ENCODE results near the gene TBX3.
"Not testable (repeated sequence)": the region's sequence is repeated elsewhere in the genome, so short reads cannot be mapped to it uniquely, and the experiment has no call there.

Gene TBX3

DNA sequence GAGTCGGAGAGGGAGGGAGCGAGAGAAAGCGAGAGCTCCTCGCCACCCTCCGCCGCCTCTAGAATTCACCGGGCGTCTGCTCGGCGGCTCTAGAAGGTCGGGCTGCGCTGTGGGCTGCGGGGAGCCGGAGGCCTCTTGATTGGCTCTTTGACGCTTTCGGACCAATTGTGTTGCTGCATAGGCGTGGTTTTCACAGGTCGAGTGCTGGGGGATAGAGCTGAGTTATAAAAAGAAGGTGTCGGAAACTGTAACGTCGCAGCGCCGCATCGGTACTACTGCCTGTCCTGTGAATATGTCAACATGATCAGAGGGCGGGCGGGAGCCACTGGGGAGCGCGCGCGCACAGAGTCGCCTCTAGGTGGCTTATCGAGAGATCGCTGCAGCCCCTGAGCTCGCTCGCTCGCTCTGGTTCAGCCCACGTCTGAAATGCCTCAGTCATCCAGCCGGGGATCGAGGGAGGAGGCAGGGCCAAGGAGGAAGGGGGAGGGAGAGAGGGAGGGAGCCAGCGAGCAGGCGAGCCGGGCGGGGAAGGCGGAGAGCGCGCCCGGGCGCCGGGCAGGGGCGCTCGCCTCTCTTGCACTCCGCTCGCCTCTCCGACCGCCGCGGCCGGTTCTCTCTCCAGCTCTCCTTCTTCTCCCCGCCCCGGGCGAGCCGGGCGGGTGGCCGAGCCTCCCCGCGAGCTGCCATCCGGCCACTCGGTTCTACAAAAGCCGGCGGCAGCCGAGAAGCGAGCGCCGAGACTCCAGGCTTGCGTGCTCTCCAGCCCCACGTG lies at the start of gene TBX3:
Gene TBX3 (minus strand): TSS at position 78 of the 772 bp plus-strand sequence. CDS start 975 bp downstream, outside the sequence.
- DNase-seq, result peak; percentile 77

- no peak for DNase-seq
These were observed 48.6 kb upstream of the TBX3 start for GRCh38 chr12:114732426-114733030.

- no peak for DNase-seq
These were observed 45.8 kb upstream of the TBX3 start for GRCh38 chr12:114729731-114730130.

- no peak for DNase-seq
These were observed 42.2 kb upstream of the TBX3 start for GRCh38 chr12:114726092-114726710.

GRCh38 chr12:114722176-114722575 lies 38.2 kb upstream of the TBX3 start:
- DNase-seq, result not testable (repeated sequence)

DNA sequence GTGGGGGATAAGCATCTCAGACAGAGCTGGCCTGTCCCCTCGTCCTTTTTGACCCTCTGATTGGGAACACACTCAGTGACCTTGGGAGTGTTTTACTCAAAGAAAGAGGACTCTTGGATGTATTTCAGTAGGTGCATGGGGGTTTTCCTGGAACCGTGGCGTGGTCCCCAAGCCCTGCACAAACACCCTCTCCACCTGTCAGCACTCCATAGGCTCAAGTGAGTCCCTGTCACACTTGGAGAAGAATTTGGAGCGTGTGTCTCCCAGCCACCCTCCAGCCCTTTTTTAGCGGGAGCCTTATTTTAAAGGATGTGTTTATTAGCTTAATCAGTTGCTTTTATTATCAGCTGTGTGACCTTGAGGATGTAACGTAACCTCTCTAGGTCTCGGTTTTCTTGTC lies 37.3 kb upstream of the TBX3 start:
- DNase-seq, result no peak

GRCh38 chr12:114713466-114714215 lies 29.7 kb upstream of the TBX3 start:
- no peak for DNase-seq

GRCh38 chr12:114711689-114712152 lies 27.7 kb upstream of the TBX3 start:
- no peak for DNase-seq

- DNase-seq, result no peak
These were observed 26.2 kb upstream of the TBX3 start for GRCh38 chr12:114710151-114710550.

DNA sequence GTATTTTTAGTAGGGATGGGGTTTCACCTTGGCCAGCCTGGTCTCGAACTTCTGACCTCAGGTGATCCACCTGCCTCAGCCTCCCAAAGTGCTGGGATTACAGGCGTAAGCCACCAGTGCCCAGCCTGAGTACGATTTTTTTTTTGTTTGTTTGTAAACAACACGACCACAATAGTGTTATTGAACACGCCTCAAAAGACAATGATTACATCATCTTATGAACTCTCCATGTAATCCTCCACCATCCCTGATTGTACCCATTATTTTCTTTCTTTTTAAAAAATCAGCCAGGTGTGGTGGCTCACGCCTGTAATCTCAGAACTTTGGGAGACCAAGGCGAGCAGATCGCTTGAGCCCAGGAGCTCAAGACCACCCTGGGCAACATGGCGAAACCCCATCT lies 25.1 kb upstream of the TBX3 start:
- DNase-seq, result no peak

DNA sequence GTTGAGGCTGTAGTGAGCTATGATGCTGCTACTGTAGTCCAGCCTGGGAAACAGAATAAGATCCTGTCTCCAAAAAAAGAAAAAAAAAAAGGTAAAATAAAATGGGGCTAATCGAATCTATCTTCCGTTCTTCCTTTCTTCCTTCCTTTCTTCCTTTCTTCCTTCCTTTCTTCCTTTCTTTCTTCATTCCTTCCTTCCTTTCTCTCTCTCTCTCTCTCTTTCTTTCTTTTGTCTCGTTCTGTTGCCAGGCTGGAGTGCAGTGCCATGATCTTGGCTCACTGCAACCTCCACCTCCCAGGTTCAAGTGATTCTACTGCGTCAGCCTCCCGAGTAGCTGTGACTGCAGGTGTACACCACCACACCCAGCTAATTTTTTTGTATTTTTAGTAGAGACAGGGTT lies 24.6 kb upstream of the TBX3 start:
- DNase-seq, result not testable (repeated sequence)

GRCh38 chr12:114704096-114704495 lies 20.1 kb upstream of the TBX3 start:
- DNase-seq, result no peak

GRCh38 chr12:114703060-114703493 lies 19.1 kb upstream of the TBX3 start:
- DNase-seq, result no peak

DNA sequence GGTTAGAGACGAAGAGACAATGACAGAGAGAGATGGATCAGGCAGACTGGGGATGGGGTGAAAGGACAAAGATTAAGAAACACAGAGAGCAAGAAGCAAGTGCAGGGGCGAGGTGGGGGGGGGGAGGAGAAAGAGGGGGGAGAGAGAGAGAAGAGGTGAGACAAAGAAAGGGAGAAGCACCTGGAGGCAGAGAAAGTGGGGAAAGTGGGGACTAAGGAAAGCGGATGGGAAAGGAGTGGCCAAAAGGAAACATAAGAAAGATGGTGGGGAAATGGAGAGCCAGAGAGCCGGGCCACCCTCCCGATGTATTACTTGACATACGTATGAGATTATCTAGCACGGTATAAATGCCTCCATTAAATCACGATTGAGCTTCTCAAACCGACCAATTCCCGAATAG lies 18.5 kb upstream of the TBX3 start:
- DNase-seq, result no peak

DNA sequence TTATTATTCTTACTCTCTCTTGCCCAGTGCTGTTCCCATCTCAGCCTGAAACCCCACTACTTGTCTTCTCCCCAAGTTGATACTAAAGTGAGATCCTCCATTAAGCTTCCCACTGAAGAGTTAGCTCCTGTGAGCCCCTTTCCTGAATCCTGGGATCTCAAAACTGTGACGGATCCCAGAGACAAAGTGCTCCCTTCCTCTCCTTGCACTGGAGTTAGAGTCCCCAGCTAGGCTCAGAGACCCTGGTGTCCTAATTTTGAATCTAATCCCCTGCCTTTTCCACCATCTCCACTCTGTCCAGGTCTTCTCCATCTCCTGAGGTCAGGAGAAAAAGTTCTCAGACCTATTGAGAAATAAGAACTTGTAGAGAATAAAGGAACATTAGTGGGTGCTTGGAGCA lies 17.6 kb upstream of the TBX3 start:
- no peak for DNase-seq

DNA sequence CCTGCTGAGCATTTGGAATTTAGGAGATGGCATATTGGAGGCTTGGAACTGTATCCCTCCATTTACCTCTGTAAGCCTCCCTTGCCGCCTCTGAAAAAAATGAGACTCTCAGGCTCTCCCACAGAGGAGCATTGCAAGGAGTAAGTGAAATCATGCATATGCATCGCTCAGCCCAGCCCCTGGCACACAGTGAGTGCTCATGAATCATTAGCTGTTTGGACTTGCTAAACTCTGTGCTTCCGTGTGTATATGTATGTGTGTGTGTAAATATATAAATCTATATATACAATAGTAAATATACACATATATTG lies 17.1 kb upstream of the TBX3 start:
- DNase-seq, result no peak

- no peak for DNase-seq
These were observed 16.6 kb upstream of the TBX3 start for GRCh38 chr12:114700392-114701103.

DNA sequence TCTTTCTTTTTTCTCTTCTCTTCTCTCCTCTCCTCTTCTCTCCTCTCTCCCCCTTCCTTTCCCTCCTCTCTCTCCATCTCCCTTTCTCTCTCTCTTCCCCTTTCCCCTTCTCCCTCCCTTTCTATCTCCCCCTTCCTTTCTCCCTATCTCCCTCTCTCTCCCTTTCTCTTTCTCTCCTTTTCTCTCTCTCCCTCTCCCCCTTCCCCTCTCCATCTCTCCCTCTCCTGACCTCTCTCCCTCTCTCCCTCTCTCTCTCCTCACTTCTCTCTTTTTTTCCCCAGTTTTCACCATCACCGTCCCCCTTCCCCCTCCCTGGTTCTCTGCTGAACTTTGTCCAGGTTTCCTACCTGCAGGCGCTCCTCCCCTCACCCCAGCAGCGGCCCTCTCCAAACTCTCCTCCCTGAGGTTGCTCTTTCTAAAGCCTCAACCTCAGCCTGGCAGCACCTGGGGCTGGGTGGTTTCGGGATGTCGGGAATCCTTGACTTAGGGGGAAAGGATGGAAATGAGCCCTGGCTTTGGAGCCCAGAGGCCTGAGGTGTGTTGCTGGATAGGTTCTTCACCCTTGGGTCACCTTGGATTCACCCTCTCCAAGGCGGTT lies 14.7 kb upstream of the TBX3 start:
- DNase-seq, result no peak

DNA sequence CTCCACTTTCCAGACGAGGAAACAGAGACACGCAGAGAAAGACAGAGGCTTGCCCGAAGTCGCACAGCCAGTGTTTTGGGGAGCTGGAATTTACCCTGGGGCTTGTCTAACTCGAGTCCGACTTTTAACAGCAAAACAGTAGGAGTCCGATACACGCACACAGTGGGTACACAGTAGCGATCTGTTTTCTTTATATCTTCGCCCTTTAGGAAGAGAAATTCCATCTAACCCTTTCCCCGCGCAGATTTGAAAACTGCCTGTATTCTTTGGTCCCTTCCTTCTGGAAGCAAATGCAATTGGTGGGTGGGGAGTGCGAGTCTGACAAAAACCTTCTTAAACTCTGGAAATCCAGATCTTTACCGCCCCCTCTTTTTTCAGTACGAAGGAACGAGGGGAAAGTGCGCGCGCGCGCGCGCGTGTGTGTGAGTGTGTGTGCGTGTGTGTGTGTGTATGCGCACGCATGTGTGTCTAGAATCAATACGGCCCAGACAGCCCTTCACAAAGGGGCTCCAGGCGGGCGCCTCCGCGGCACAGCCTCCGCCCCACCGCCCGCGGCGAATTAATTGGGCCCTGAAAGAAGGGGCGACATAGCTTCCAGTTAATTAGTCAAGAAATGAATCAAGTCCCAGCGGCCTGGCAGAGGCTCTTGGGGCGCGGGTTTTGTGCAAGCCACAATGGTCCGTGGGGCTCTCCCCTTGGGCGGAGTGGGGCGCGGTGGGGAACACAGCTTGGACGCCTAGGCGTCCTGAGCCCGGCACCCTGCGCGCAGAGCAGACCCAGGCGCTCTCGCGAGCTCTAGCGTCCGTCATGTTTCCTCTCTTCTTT lies 14.0 kb upstream of the TBX3 start:
- DNase-seq, result no peak

DNA sequence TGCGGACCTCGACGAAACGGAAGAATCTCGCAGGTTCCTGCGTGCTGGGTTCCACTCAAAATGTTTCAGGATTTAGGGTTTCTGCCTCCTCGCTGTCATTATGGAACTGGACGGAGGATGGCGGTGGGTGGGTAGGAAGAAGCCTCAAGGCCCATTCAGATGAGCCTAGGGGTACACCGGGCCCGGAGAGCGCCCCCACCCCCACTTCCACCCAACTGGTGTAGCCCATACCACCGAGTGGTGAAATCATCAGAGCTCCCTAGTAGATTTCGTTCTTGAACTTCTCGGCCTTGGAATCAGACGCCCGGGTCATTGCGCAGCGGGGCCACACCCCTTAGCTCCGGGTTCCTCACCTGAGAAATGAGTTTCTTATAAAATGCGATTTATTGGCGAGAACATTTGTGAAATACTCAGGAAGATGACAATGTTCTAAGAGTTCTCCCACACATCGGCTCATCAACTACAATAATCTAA lies 13.3 kb upstream of the TBX3 start:
- no peak for DNase-seq

All from activated CD4-positive, alpha-beta T cell treated with anti-CD3 and anti-CD28 coated beads, Interleukin-10, Interleukin-2, amounts not matched to agents 100 ng/mL and 50 ng/mL, durations not matched to agents 16 hours and 8 hours (primary cell).